ENCODE measurements around the gene MDN1.

- TF ChIP-seq CTCF (IDR thresholded peaks at IDR 0.05): no peak
- TF ChIP-seq EZH2 (IDR thresholded peaks at IDR 0.05; ENCODE audit: borderline replicate concordance, insufficient read depth, low read depth, low read length, poor library complexity, severe bottlenecking): no peak
Observed at GRCh38 chr6:89670935-89671565, 148.5 kb downstream of the MDN1 start.
